GOT3 (cell line): Measurements from ENCODE around the gene ANO1.

ENCODE experiments used
- DNase-seq: peaks from one replicate; lab custom pipeline; 2025; ENCODE audit warnings: mixed read lengths; lab: John Stamatoyannopoulos, UW

Gene ANO1

GRCh38 chr11:70167120-70167519, 89.0 kb downstream of the ANO1 start:
- DNase-seq, result no peak

GRCh38 chr11:70167723-70168404, 89.7 kb downstream of the ANO1 start:
- no peak for DNase-seq

- no peak for DNase-seq
These were observed 90.3 kb downstream of the ANO1 start for GRCh38 chr11:70168405-70168754.

GRCh38 chr11:70169127-70169526, 91.0 kb downstream of the ANO1 start:
- no peak for DNase-seq

GRCh38 chr11:70169632-70170031, 91.5 kb downstream of the ANO1 start:
- no peak for DNase-seq

GRCh38 chr11:70170596-70171210, 92.6 kb downstream of the ANO1 start:
- DNase-seq, result no peak

- no peak for DNase-seq
These were observed 94.9 kb downstream of the ANO1 start for GRCh38 chr11:70173018-70173417.

GRCh38 chr11:70174547-70175235, 96.6 kb downstream of the ANO1 start:
- no peak for DNase-seq

GRCh38 chr11:70175236-70175698, 97.2 kb downstream of the ANO1 start:
- no peak for DNase-seq

- DNase-seq, result no peak
These were observed 99.0 kb downstream of the ANO1 start for GRCh38 chr11:70176940-70177689.

- DNase-seq, result no peak
These were observed 102.8 kb downstream of the ANO1 start for GRCh38 chr11:70180906-70181305.

GRCh38 chr11:70182266-70182665, 104.1 kb downstream of the ANO1 start:
- DNase-seq, result no peak

- DNase-seq, result no peak
These were observed 104.9 kb downstream of the ANO1 start for GRCh38 chr11:70183032-70183431.

GRCh38 chr11:70183483-70184176, 105.5 kb downstream of the ANO1 start:
- no peak for DNase-seq

- DNase-seq, result no peak
These were observed 106.3 kb downstream of the ANO1 start for GRCh38 chr11:70184396-70184795.

GRCh38 chr11:70185348-70186055, 107.4 kb downstream of the ANO1 start:
- no peak for DNase-seq

GRCh38 chr11:70186420-70186819, 108.3 kb downstream of the ANO1 start:
- DNase-seq, result no peak

- no peak for DNase-seq
These were observed 108.8 kb downstream of the ANO1 start for GRCh38 chr11:70186936-70187335.

GRCh38 chr11:70187771-70188170, 109.7 kb downstream of the ANO1 start:
- no peak for DNase-seq

- no peak for DNase-seq
These were observed 111.5 kb downstream of the ANO1 start for GRCh38 chr11:70189622-70190021.

- DNase-seq, result peak; percentile 31
These were observed 113.5 kb downstream of the ANO1 start for GRCh38 chr11:70191495-70192140.
